ENCODE data around the gene GCSAM. TPM values are rescaled to one million over a fixed set of nuclear protein-coding genes. Genes with fewer than 3 reads are reported as not detected.

The GCSAM gene
- total RNA-seq, 1 donor from 2014 or later = 0.67 TPM

- H3K9me3 Mint-ChIP-seq = no peaks in the 10 kb centered on the region
- no peaks in the 10 kb centered on the region for H3K36me3 Mint-ChIP-seq
- no peak overlapping the region for H3K4me3 Mint-ChIP-seq
- DNase-seq (ENCODE audit: low spot score in 2 of 2, unreplicated experiment in 2 of 2) = no peak
- peaks cover 64% of the 10 kb centered on the region for H3K4me1 Mint-ChIP-seq
- H3K27ac Mint-ChIP-seq = peak overlapping the region; percentile 77
- TF ChIP-seq CTCF (IDR thresholded peaks at IDR 0.05; ENCODE audit: unreplicated experiment) = no peak
- H3K27me3 Mint-ChIP-seq (ENCODE audit: low read depth) = no peaks in the 10 kb centered on the region
These were observed 3.0 kb downstream of the GCSAM start for GRCh38 chr3:112129925-112130637.

- Mint-ChIP-seq H3K4me3 (no peak overlapping the region), H3K36me3 (no peaks in the 10 kb centered on the region), H3K27me3 (ENCODE audit: low read depth) (no peaks in the 10 kb centered on the region), H3K9me3 (no peaks in the 10 kb centered on the region), H3K4me1 (peaks cover 56% of the 10 kb centered on the region), H3K27ac (peak overlapping the region; percentile 77)
- no peak for TF ChIP-seq CTCF (IDR thresholded peaks at IDR 0.05; ENCODE audit: unreplicated experiment)
- no peak for DNase-seq (ENCODE audit: low spot score in 2 of 2, unreplicated experiment in 2 of 2)
These were observed 4.0 kb downstream of the GCSAM start for GRCh38 chr3:112128843-112129727.

- H3K9me3 Mint-ChIP-seq = no peaks in the 10 kb centered on the region
- no peak for TF ChIP-seq CTCF (IDR thresholded peaks at IDR 0.05; ENCODE audit: unreplicated experiment)
- no peaks in the 10 kb centered on the region for H3K27me3 Mint-ChIP-seq (ENCODE audit: low read depth)
- peaks cover 54% of the 10 kb centered on the region for H3K4me1 Mint-ChIP-seq
- no peak overlapping the region for H3K4me3 Mint-ChIP-seq
- DNase-seq (ENCODE audit: low spot score in 2 of 2, unreplicated experiment in 2 of 2) = no peak
- H3K27ac Mint-ChIP-seq = peak overlapping the region; percentile 15
- H3K36me3 Mint-ChIP-seq = no peaks in the 10 kb centered on the region
These were observed 5.2 kb downstream of the GCSAM start for GRCh38 chr3:112127522-112128494.

GRCh38 chr3:112126511-112126911 is 6.5 kb downstream of the GCSAM start:
- no peak for DNase-seq (ENCODE audit: low spot score in 2 of 2, unreplicated experiment in 2 of 2)
- no peaks in the 10 kb centered on the region for H3K36me3 Mint-ChIP-seq
- no peak for TF ChIP-seq CTCF (IDR thresholded peaks at IDR 0.05; ENCODE audit: unreplicated experiment)
- peaks cover 54% of the 10 kb centered on the region for H3K4me1 Mint-ChIP-seq
- no peak overlapping the region for H3K4me3 Mint-ChIP-seq
- H3K27ac Mint-ChIP-seq = peak overlapping the region; percentile 86
- H3K27me3 Mint-ChIP-seq (ENCODE audit: low read depth) = no peaks in the 10 kb centered on the region
- H3K9me3 Mint-ChIP-seq = no peaks in the 10 kb centered on the region

GRCh38 chr3:112124907-112125607 is 8.0 kb downstream of the GCSAM start:
- DNase-seq (ENCODE audit: low spot score in 2 of 2, unreplicated experiment in 2 of 2) = no peak
- H3K27ac Mint-ChIP-seq = no peak overlapping the region
- no peaks in the 10 kb centered on the region for H3K36me3 Mint-ChIP-seq
- no peaks in the 10 kb centered on the region for H3K27me3 Mint-ChIP-seq (ENCODE audit: low read depth)
- no peak overlapping the region for H3K4me3 Mint-ChIP-seq
- peaks cover 51% of the 10 kb centered on the region for H3K4me1 Mint-ChIP-seq
- no peaks in the 10 kb centered on the region for H3K9me3 Mint-ChIP-seq
- no peak for TF ChIP-seq CTCF (IDR thresholded peaks at IDR 0.05; ENCODE audit: unreplicated experiment)

Data from mesothelial cell of epicardium (in vitro differentiated cells).